ENCODE results near the gene ORAI2.
"Not testable (repeated sequence)": the region's sequence is repeated elsewhere in the genome, so short reads cannot be mapped to it uniquely, and the experiment has no call there.

ORAI2 gene

GRCh38 chr7:102478314-102479208 is 45.2 kb downstream of the ORAI2 start, which contains the start of gene POLR2J:
TSS of gene POLR2J (minus strand) at chr7:102478922. CDS start at chr7:102478860, 62 bp downstream.
- H3K36me3 Mint-ChIP-seq (ENCODE audit: low read depth); H3K9me3 Mint-ChIP-seq; H3K27me3 Mint-ChIP-seq; H3K4me1 Mint-ChIP-seq (ENCODE audit: low read depth): not testable (repeated sequence)
- Mint-ChIP-seq H3K4me3 (peak within 1 kb of the TSS; percentile 93), H3K27ac (peak within 1 kb of the TSS; percentile 94)
- peak; percentile 100 for DNase-seq

GRCh38 chr7:102479209-102479584 is 45.8 kb downstream of the ORAI2 start:
- DNase-seq; H3K36me3 Mint-ChIP-seq (ENCODE audit: low read depth); H3K27ac Mint-ChIP-seq; H3K27me3 Mint-ChIP-seq; H3K9me3 Mint-ChIP-seq; H3K4me3 Mint-ChIP-seq; H3K4me1 Mint-ChIP-seq (ENCODE audit: low read depth): not testable (repeated sequence)

DNA sequence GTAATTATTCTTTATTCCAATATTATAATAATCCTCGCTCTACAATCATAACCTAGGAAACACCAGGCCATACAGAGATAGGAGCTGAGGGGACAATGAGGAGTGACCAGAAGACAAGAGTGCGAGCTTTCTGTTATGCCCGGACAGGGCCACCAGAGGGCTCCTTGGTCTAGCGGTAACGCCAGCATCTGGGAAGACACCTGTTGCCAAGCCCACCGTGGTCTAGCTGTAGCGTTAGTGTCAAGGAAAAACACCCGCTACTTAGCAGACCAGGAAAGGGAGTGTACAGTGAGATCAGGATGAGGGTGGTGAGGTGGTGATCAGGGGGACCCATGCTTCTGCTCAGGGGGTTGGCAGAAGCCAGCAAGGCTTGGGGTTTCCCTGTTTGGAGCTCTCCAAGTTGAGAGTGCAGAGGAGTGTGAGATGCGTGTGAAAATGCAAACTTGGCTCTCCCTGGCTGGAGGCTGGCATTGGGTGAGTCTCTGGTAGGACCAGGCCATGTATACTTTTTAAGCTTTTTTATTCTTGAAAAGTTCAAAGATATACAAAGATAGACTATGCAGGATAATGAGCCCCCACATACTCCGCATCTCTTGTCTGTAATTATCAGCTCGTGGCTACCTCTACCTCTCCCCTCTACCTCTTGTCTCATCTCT is 46.7 kb downstream of the ORAI2 start:
- not testable (repeated sequence) for H3K9me3 Mint-ChIP-seq; H3K36me3 Mint-ChIP-seq (ENCODE audit: low read depth); H3K27ac Mint-ChIP-seq; H3K4me3 Mint-ChIP-seq; H3K27me3 Mint-ChIP-seq; H3K4me1 Mint-ChIP-seq (ENCODE audit: low read depth)
- DNase-seq = peak; percentile 58

DNA sequence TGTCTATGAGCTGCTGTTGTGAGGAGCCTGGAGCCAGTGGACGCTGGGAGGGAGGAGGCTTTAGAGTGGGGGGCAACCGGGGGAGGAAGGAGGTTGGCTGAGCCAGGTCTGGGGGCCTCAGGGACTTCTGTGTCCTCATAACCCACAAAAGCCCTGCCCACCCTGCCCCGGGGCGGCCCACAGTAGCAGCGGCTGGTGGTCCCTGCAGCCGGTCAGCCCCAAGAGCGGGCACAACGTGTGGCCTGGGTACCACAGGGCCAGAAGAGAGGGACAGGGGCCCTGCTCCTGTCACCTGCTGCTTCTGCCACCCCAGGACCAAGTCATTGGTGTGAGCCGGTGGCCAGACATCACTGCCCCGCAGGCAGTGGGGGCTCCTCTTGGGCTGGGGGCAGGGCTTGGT is 48.6 kb downstream of the ORAI2 start:
- H3K4me3 Mint-ChIP-seq; DNase-seq; H3K4me1 Mint-ChIP-seq (ENCODE audit: low read depth); H3K9me3 Mint-ChIP-seq; H3K27me3 Mint-ChIP-seq; H3K27ac Mint-ChIP-seq; H3K36me3 Mint-ChIP-seq (ENCODE audit: low read depth): not testable (repeated sequence)

- H3K9me3 Mint-ChIP-seq; H3K27me3 Mint-ChIP-seq; H3K4me3 Mint-ChIP-seq; H3K4me1 Mint-ChIP-seq (ENCODE audit: low read depth); H3K36me3 Mint-ChIP-seq (ENCODE audit: low read depth); DNase-seq; H3K27ac Mint-ChIP-seq: not testable (repeated sequence)
Observed at GRCh38 chr7:102484317-102484716, 50.9 kb downstream of the ORAI2 start.

- H3K27ac Mint-ChIP-seq; H3K4me1 Mint-ChIP-seq (ENCODE audit: low read depth); H3K4me3 Mint-ChIP-seq; H3K27me3 Mint-ChIP-seq; H3K9me3 Mint-ChIP-seq; H3K36me3 Mint-ChIP-seq (ENCODE audit: low read depth): not testable (repeated sequence)
- peak; percentile 67 for DNase-seq
Observed at GRCh38 chr7:102490529-102491075, 57.2 kb downstream of the ORAI2 start.

GRCh38 chr7:102493220-102493935 is 60.0 kb downstream of the ORAI2 start:
- peak; percentile 50 for DNase-seq
- H3K9me3 Mint-ChIP-seq; H3K27me3 Mint-ChIP-seq; H3K27ac Mint-ChIP-seq; H3K4me1 Mint-ChIP-seq (ENCODE audit: low read depth); H3K36me3 Mint-ChIP-seq (ENCODE audit: low read depth); H3K4me3 Mint-ChIP-seq: not testable (repeated sequence)

- not testable (repeated sequence) for H3K27ac Mint-ChIP-seq; H3K36me3 Mint-ChIP-seq (ENCODE audit: low read depth); H3K4me1 Mint-ChIP-seq (ENCODE audit: low read depth); H3K4me3 Mint-ChIP-seq; H3K27me3 Mint-ChIP-seq; H3K9me3 Mint-ChIP-seq
- peak; percentile 51 for DNase-seq
Observed at GRCh38 chr7:102494026-102494425, 60.7 kb downstream of the ORAI2 start.

- not testable (repeated sequence) for H3K4me1 Mint-ChIP-seq (ENCODE audit: low read depth); H3K27me3 Mint-ChIP-seq; H3K9me3 Mint-ChIP-seq; H3K36me3 Mint-ChIP-seq (ENCODE audit: low read depth); DNase-seq; H3K27ac Mint-ChIP-seq; H3K4me3 Mint-ChIP-seq
Observed at GRCh38 chr7:102494473-102495149, 61.2 kb downstream of the ORAI2 start.

- not testable (repeated sequence) for H3K36me3 Mint-ChIP-seq (ENCODE audit: low read depth); H3K27me3 Mint-ChIP-seq; H3K9me3 Mint-ChIP-seq; DNase-seq; H3K4me3 Mint-ChIP-seq; H3K4me1 Mint-ChIP-seq (ENCODE audit: low read depth); H3K27ac Mint-ChIP-seq
Observed at GRCh38 chr7:102496861-102497260, 63.5 kb downstream of the ORAI2 start.

GRCh38 chr7:102497308-102497707 is 63.9 kb downstream of the ORAI2 start:
- H3K27ac Mint-ChIP-seq; H3K4me1 Mint-ChIP-seq (ENCODE audit: low read depth); H3K9me3 Mint-ChIP-seq; H3K36me3 Mint-ChIP-seq (ENCODE audit: low read depth); H3K27me3 Mint-ChIP-seq; DNase-seq; H3K4me3 Mint-ChIP-seq: not testable (repeated sequence)

- not testable (repeated sequence) for H3K4me3 Mint-ChIP-seq; H3K27me3 Mint-ChIP-seq; H3K36me3 Mint-ChIP-seq (ENCODE audit: low read depth); H3K4me1 Mint-ChIP-seq (ENCODE audit: low read depth); H3K9me3 Mint-ChIP-seq; DNase-seq; H3K27ac Mint-ChIP-seq
Observed at GRCh38 chr7:102498321-102498720, 64.9 kb downstream of the ORAI2 start.

DNA sequence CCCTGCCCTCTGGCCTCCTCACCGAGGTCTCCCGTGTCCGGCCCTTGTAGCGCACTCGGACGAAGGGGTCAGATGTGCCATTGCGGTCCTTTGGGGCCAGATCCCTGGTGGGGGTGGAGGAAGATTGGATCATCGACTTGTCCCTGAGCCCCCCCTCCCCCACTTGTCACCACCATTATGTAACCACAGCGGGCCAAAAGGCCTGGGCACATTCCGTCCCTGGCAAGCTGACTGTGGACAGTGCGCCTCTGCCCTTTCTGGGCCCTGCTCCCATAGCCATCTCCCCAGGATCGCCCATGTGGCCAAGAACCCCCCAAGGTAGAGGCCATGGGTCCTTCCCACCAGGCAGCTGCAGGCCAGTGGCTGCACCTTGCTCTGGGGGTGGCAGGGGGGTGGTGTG is 69.8 kb downstream of the ORAI2 start:
- not testable (repeated sequence) for H3K4me1 Mint-ChIP-seq (ENCODE audit: low read depth); H3K27me3 Mint-ChIP-seq; H3K27ac Mint-ChIP-seq; DNase-seq; H3K36me3 Mint-ChIP-seq (ENCODE audit: low read depth); H3K9me3 Mint-ChIP-seq; H3K4me3 Mint-ChIP-seq

GRCh38 chr7:102505298-102506185 is 72.2 kb downstream of the ORAI2 start:
- not testable (repeated sequence) for H3K27ac Mint-ChIP-seq; H3K36me3 Mint-ChIP-seq (ENCODE audit: low read depth); H3K27me3 Mint-ChIP-seq; DNase-seq; H3K4me3 Mint-ChIP-seq; H3K9me3 Mint-ChIP-seq; H3K4me1 Mint-ChIP-seq (ENCODE audit: low read depth)

Measured in activated T-cell treated with anti-CD3 and anti-CD28 coated beads, Interleukin-2, amount 50 U/mL, for 24 hours (primary cell).